DMS53 treated with DMSO at 0.1 percent for 48 hours (cell line): ENCODE results near the gene PLCG2.
"Not testable (repeated sequence)": the region's sequence is repeated elsewhere in the genome, so short reads cannot be mapped to it uniquely, and the experiment has no call there.

Experiments used
- DNase-seq: peaks from one replicate; lab custom pipeline; 2025; ENCODE audit not compliant: unreplicated experiment; lab: John Stamatoyannopoulos, UW

Gene PLCG2

DNA sequence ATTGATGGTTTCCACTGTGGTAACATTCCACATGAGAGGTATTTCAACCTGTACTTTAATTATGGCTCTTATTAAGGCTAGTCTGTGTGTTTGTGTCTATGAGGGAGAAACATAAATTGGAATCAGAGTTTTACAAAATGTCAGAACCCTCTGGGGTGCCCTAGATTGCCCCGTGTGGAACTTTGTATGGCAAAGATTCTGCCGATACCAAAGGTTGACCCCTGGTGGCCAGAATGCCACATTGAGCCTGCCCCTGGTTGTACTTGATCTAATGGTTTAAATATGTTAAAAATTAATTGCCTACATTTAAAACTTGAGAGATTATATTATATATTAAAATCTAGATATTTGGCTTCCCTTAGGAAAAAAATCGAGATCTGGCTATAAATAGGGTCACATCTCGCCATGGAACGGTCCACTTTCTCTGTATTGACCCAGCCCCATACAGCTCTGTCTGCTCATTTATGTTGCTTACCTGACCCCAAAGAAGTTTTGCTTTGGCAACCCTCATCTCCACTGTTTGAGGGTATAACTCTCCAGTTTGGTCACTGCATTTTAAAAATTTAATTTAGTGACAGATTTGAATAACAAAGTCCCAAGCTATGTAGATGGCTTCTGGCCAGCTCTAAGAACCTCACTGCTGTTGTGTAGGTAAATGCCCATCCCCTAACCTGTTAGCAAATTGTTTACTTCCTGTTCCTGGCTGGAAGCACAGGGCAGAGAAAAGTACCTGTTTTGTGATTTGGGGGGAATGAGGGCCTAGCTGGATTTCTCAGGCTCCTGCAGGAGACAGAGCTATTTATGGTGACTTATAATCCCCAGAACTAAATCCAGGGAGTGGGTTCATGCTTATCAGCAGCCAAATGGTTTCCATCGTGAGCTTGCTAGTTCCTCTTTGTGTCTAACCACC, 95.0 kb downstream of the PLCG2 start:
- peak; percentile 32 for DNase-seq

DNA sequence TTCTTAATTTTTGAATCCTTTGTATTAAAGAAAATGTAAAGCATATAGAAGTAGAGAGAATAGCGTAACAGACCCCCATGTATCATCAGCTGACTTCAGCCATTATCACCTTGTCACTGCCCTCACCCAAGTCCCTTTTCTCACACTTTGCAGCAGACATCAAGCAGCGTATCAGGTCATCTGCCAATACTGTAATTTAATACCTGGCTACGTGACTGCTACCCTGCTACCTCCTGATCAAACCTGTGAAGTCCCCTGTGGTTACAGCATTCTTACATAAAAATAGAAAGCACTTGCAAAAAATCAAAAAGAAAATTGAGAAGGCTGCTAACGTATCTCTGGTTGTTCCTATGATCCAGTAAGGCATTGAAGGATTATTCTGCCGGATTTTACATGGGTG, 96.4 kb downstream of the PLCG2 start:
- no peak for DNase-seq

DNA sequence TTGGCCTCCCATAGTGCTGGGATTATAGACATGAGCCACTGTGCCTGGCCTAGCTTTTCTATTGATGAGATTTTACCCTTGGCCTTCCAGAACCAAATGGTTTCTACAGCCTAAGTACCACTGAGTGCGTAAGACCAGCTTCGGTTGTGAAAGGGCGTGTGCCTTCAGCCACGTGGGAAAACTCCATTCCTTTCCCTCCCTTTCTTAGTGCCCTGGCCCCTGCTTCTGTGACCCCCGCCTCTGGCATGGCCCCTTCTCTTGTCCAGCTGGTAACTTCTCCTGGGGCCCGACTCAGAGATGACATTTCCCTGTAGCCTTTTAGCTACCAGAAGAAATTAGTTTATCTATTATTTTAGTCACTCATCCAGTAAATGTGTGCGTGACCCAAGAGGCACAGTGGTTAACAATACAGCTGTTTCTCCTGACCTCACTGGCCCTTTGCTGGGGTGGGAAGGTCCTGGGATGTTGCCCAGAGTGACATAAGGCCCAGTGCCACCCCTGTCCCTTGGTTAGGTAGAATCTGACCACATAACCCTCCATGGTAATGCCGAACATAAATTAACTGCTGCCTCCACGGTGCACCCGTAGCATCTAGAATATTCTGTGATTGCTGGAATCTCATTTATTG, 97.3 kb downstream of the PLCG2 start:
- DNase-seq, result no peak

DNA sequence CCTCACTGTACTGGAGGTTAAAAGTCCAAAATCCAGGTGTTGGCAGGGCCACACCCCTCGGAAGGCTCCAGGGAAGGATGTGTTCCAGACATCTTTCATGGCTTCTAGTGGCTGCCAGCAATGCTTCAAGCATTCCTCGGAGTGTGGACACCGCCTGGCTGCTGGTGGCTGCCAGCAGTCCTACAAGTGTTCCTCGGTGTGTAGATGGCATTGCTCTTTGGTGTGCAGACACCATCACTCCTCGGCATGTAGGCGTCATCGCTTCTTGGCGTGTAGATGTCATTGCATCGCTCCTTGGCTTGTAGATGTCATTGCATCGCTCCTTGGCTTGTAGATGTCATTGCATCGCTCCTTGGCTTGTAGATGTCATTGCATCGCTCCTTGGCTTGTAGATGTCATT, 98.4 kb downstream of the PLCG2 start:
- not testable (repeated sequence) for DNase-seq

DNA sequence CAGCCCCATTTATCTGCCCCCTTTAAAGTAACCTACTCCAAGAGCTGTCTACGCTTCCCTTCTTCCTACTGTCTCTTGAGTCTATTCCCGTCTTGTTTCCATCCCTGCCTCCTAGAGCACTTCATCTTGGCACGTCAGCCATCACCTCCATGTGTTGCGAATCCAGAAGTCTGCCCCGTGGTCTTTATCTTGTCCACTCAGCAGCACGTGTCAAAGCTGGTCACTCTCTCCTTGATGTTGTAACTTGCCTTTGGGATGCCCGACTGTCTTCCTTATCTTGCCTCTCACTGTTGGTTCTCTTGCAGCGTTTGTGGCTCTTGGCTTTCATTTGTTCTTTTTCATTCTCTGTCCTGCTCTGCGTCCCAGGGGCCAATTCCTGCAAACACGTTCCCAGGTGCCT, 99.4 kb downstream of the PLCG2 start:
- DNase-seq, result no peak

DNA sequence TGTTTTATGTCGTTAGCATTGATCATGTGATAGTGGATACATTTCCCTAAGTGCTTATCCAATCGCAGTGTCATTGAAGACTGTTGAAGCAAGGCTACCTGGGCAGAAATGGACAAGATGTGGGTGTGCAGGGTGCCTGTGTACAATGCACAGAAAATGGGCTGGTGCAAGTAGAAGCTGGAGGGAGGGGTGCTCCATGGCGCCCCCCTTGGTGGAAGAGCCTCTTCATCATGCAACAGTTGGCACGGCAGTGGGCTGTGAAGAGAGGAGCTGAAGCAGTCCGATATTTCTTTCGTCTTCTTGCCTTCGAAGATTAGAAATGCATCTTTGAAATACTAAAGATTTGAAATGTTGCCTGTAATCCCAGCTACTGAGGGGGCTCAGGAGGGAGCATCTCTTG, 100.5 kb downstream of the PLCG2 start:
- DNase-seq, result no peak

DNA sequence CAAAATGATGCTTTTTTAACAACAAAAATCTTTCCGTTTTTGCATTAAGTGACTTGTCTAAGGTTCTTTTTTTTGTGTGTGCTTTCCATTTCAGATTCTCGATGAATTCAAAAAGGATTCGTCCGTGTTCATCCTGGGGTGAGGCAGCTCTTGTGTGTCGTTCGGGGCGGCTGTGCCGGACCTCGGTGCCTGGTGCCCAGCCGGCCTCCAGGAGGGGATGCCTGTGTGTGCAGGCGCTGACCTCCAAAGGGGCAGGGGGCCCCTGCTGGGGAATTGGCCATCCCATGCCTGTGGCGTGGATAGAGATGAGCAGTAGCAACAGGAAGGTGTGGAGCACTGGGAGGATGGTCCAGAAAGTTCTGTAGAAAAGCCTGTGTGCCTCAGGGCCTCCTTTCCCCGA, 101.7 kb downstream of the PLCG2 start:
- no peak for DNase-seq

DNA sequence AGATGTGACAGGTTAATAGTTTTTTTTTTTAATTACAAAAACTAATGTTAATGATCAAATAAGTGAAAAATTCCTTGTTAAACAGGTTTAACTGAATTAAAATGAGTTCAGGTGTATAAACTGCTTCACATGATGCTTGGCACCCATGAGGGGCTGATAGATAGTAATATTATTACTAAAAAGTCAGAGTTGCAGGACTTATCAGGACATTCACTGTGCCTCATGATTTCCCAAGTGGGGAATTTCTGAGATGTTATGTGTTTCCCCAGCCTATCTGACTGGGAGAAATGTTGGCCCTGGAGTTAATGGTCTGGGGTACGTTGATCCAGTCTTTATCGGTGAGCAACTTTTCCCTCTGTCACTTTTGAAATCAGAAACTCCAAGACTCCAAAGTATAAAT, 102.1 kb downstream of the PLCG2 start:
- DNase-seq, result no peak

DNA sequence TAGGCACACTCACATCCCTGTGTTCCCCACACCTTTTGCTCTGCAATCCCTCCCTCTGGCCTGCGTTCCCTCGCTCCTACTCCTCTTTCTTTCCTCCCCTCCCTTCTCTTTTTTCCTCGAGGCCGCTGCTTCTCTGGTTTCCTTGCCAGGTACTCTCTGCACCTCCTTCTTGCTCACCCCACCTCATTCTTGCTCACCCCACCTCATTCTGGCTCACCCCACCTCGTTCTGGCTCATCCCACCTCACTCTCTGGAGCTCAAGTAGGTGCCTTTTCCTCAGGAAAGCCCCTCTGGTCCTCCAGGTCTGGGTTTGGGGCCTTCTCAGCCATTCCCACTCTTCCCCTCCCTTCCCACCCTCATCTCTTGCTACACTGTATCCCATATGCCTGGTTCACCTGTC, 103.5 kb downstream of the PLCG2 start:
- no peak for DNase-seq

DNA sequence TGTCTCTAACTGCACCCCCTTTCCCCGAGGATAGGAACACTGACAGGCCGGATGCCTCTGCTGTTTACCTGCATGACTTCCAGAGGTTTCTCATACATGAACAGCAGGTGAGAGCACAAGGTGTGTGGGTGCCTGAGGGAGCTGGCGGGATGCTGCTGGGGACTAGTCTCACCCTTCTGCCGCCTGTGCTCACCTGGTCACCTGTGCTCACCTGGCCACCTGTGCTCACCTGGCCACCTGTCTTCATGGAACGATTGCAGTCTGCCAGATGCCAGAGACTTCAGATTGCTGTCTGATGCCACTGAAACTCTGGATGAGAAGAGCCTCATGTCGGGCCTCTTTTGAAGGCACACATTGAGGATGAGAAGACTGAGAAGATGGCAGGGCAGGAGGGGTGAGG, 104.1 kb downstream of the PLCG2 start:
- peak; percentile 60 for DNase-seq

DNA sequence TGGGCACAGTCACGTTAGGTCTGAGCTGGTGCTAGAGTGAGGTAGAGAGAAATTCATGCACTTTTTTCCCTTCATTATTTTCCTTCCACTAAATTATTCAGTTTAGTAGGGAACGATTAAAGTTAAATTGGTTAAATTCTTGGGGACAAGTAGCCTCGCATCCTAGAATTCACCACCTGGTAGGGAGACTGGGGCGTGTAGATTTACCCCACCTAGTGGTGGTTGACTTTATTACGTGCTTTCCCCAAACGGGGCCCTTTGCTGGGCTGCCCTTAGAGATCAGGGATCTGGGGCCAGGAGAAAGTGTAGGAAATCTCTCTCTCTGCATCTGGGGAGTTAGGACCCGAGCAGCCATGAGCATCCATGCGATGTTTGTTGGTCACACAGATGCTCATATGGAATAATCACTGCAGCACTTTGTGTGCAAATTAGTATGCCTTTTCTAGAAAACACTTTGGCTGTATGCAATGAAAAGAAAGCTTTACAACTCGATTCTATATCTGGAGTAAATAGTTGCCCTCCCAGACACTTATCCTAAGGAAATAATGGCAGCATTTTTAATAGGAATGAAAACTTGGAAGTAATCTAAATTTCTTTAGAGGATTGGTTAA, 107.0 kb downstream of the PLCG2 start:
- peak; percentile 35 for DNase-seq

DNA sequence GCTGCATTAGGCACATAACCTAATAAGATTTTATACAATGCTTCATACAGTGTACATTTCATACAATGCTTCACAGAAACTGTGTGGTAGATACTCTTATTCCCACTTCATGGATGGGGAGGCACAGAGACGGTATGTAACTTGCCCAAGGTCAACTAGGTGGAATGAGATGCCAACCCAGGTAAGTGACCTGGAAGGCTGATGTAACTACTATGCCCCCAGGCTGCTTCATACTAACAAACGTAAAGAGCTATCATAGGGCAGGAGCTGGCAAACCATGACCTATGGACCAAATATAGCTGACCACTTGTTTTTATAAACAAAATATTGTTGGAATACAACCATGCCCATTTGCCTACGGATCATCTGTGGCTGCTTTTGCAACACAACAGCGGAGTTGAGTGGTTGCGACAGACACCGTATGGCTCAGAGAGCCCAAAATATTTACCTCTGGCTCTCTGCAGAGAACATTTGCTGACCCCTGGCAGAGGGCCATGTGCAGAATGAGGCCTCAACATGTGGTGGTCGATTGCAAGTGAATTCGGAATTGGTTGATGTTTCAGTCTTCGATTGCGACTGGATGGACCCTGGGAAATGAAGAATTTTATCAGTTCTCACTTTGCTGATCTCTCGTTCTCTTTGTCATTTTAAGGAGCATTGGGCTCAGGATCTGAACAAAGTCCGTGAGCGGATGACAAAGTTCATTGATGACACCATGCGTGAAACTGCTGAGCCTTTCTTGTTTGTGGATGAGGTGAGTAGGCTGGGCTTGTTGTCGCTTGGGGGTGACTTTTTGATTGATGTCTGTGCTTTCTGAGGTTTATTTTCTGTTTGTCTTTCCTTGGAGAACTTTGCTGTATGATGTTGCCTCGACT, 109.7 kb downstream of the PLCG2 start:
- DNase-seq, result no peak

DNA sequence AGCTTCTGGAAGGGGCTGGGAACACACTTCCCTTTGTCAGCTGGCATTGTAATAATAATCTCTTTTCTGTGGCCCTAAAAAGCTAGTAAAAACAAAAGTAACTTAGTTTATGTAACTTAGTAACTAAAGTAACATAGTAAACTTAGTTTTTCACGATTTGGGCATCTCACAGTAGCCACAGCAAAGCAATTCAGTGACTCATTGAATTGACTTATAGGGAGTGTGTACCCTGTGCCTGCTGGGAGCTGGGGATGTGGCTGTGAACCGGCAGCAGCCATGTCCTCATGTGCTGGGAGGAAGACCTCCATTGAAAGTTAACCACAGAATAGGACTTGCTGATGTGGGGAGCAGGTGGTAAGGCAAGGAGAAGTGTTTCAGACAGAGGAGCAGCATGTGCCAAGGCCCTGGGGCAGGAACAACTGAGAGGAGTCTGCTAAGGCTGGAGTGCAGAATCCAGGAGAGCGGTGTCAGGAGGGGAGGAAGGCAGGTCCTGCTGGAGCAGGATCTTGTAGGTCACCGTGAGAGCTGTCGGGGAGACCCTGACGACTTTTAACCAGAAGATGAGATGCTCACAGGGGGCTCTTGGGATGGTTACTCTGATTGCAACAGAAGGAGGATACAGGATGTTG, 112.8 kb downstream of the PLCG2 start:
- DNase-seq, result no peak

DNA sequence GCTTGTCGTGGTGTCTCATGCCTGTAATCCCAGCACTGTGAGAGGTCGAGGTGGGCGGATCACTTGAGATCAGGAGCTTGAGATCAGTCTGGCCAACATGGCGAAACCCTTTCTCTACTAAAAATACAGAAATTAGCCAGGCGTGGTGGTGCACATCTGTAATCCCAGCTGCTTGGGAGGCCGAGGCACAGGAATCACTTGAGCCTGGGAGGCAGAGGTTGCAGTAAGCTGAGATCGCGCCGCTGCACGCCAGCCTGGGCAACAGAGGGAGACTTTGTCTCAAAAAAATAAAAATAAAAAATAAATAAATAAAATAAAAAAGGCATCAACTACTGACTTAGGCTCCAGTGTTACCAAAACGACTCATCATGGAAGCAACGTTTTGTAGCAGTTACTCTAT, 115.5 kb downstream of the PLCG2 start:
- DNase-seq, result no peak

DNA sequence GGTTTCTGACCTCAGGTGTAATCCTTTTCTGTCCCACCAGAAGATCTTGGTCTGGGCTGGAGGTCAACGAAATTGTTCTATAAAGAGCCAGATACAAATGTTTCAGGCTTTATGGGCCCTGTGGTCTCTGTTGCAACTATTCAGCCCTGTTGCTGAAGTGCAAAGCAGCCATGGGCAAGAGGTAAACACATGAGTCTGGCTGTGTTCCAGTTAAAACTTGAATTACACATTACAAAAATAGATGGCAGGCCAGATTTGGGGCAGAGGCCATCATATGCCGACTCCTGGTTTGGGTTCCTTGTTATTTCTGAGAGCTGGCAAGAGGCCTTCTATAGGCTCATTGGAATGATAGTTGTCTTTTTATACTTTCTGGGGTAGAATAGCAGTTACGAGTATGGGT, 117.8 kb downstream of the PLCG2 start:
- no peak for DNase-seq

DNA sequence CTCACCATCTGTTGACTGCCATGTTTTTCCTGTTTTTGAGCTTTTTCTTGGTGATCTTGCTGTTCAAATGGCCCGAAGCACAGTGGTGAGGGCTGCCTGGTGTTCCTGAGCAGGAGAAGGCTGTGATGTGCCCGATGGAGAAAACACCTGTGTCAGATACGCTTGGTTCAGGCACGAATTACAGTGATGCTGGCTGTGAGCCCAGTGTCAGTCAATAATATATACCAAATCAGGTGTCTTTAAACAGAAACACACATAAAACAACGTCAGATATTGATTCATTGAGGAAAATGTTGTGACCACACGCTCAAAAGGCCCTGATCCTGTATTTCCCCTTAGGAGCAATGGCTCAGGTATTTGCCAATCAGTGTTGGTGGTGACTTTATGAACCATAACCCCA, 120.5 kb downstream of the PLCG2 start:
- no peak for DNase-seq

DNA sequence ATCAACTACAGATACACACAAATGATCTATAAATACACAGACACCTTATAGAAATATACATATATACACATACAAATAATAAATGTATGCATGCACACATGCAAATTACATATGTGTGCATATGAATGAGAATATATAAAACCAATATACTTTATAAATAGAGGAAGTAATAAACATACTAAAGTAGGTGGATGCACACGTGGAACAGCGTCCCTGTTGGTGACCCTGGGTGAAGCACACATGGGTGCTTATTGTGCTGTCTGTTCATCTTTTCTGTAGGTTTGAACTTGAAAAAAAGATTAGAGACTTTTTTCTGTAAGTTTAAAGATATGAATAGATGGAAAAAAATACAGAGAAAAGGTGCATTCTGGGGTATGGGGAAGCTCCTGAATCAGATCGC, 120.9 kb downstream of the PLCG2 start:
- DNase-seq, result no peak

DNA sequence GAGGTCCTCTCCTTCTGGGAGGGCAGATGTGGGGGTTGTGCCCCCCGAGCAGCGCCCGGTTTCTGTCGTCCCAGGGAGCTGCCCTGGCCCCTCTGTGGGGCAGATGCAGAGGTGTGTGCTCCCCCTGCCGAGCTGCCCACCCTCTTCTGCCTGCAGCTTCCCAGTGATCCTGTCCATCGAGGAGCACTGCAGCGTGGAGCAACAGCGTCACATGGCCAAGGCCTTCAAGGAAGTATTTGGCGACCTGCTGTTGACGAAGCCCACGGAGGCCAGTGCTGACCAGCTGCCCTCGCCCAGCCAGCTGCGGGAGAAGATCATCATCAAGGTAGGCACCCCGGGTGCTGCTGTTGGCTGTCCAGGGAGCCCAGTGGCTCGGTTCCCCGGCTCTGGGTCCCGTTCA, 121.4 kb downstream of the PLCG2 start:
- no peak for DNase-seq

DNA sequence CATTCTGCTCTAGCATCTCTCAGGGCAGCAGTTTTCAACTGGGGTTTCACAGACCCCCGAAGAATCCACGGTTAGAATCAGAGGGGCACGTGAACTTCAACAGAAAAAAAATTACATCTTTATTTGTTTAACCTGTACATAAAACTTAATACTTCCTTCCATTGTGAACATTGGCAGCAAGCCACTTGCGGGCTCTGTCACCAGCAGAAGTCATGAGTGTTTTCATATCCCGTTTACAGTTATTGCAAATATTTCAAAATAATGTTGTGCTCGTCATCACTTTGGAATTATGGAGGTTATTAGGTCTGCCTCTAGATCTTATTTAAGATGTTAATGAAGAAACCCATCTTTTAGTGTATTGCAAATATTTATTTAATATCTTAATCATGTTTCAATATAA, 122.4 kb downstream of the PLCG2 start:
- DNase-seq, result peak; percentile 24

DNA sequence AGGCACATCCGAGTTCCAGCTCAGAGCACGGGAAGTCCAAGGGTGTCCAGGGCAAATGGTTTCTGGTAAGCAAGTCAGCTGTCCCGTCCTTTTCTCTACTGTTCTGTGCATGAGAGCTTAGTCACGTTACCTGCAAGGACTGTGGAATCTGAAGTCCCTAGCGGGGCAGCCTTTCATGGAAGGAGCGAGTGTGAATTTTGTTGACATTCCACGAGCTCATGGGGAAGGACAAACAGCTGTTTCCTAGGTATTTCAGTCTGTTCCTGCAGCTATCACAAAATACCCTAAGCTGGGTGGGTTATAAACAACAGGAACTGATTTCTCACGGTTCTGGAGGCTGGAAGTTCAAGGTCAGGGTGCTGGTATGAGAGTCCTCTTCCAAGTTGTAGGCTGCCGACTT, 122.9 kb downstream of the PLCG2 start:
- peak; percentile 6 for DNase-seq

DNA sequence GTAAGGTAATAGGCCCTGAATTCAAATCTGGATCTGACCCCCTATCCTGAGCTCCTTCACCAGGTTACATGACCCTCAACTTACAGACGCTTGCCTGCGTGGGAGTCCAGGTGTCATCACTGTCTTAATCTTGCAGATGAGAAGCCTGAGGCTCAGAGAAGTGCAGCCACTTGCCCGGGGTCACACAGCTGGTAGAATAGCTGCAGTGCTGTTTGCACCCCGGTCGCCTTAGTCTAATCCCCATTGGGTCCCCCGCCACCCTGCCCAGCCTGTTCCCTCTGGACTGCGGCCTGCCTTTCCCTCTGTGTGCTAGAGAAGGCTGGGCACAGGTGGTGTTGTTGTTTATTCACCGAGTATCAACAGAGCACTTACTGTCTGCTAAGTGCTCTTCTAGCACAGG, 125.2 kb downstream of the PLCG2 start:
- DNase-seq, result no peak
